ENCODE results near the gene CDKN2A.

The CDKN2A gene

GRCh38 chr9:22005702-22006606, 11.8 kb upstream of the CDKN2A start:
- DNase-seq = no peak

GRCh38 chr9:22005021-22005701, 11.0 kb upstream of the CDKN2A start:
- no peak for DNase-seq

DNA sequence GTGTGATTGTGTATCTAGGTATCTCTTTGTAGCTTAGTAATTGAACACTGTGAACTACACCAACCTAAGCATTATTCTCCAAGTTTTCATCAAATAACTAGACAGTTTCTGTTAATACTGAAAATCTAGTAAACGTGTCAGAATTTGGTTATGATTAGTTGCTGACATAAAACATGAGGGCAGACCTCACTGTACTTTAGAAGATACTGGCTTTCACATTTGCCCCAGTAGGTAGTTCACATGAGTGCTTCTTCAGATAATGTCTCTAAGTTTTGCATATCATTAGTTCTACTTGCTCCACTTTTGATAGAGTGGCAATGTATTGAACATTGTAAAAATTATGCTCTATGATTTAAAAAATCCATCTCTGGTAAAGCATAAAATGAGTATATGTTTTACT, 7.8 kb upstream of the CDKN2A start:
- DNase-seq = no peak

DNA sequence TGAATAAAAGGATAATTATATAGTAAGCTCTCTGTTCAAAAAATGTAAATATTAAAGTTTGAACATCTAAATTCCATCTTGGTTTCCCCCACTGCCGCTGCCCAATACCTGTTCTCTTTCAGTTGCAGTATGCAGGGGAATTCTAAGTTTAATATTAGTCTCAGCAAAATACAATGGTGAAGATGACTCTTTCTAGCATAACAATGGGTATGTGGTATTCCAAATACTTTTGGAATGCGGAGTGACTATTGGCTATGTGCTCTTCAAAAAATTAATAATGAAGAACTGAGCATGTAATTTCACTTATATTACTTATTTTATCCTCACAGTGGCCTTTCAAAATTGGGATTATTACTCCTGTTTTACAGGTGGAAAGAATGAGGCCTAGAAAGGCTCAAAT, 3.8 kb upstream of the CDKN2A start:
- DNase-seq = no peak

DNA sequence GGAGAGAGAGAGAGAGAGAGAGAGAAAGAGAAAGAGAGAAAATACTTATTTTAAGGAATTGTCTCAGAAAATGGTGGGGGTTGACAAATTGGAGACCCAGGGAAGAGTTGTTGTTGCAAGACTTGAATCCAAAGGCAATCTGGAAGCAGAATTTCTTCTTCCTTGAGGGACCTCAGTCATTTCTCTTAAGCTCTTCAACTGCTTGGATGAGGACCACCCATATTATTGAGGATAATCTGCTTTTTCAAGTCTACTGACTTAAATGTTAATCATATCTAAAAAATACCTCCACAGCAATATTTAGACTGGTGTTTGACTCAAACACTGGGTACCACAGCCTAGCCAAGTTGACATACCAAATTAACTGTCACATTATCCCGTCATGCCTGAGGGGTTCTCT, 3.3 kb upstream of the CDKN2A start:
- DNase-seq = no peak

DNA sequence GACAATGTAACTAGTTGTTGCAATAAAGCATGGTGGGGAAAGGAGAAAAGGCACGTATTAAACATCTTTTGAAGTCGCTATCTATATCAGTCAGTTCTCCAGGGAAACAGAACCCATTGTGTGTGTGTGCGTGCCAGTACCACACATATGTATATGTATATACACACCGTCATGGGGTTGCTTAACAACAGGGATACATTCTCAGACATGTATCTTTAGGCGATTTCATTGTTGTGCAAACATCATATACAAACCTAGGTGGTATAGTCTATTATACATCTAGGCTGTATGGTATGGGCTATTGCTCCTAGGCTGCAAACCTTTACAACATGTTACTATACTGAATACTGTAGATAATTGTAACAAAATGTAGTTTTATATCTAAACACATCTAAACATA, 2.7 kb upstream of the CDKN2A start:
- DNase-seq = no peak

GRCh38 chr9:21996438-21996837, 2.2 kb upstream of the CDKN2A start:
- peak; percentile 51 for DNase-seq

DNA sequence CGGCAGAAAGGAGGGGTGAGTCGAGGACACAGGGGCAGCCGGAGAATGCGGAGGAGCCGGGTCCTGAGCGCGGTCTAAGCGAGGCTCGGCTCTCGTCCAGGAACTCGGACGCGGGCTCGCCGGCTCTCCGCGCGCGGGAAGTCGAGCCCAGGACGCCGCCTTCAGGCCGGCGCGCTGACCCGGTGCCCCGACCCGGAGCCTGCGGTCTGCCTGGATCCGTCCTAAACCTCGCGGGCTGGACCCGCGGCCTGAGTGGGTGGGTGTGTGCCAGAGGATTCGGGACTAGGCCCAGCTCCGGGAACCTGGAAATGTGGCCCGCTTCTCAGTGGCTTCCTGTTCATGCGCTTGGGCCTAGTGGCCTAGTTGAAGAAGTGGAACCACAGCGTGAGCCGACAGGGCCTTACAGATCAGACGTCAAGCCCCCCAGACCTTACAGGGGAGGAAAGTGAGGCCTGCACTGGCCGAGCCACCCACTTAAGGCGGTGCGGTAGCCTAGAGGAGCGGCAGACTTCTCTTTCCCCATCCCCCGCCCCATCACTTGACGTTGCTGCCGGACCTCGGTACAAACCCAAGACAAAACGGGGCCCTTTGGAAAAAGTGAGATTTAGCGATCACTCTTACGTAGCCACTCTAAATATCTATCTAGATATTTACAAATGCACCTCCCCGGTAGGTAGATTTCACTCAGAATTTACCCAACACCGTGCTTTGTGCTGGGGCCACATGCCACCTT, 1.6 kb upstream of the CDKN2A start:
- DNase-seq = peak; percentile 30

GRCh38 chr9:21995006-21995665, 944 bp upstream of the CDKN2A start:
- DNase-seq = peak; percentile 65

DNA sequence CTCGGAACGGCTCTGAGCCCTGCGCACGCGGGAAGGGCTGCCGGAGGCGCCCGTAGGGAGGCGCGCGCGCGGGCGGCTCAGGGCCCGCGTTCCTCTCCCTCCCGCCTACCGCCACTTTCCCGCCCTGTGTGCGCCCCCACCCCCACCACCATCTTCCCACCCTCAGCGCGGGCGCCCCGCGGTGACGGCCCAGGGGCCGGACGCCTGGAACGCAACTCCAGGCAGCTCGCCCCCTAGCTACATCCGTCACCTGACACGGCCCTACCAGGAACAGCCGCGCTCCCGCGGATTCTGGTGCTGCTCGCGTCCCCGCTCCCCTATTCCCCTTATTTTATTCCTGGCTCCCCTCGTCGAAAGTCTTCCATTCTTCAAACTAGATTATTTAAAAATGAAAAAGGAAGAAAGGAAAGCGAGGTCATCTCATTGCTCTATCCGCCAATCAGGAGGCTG, 389 bp upstream of the CDKN2A start, which contains the start of gene CDKN2B-AS1:
Gene CDKN2B-AS1 (plus strand): TSS at position 236 of the 450 bp plus-strand sequence.
- DNase-seq = peak; percentile 90

GRCh38 chr9:21993007-21993406, 1.2 kb downstream of the CDKN2A start:
- DNase-seq = peak; percentile 17

DNA sequence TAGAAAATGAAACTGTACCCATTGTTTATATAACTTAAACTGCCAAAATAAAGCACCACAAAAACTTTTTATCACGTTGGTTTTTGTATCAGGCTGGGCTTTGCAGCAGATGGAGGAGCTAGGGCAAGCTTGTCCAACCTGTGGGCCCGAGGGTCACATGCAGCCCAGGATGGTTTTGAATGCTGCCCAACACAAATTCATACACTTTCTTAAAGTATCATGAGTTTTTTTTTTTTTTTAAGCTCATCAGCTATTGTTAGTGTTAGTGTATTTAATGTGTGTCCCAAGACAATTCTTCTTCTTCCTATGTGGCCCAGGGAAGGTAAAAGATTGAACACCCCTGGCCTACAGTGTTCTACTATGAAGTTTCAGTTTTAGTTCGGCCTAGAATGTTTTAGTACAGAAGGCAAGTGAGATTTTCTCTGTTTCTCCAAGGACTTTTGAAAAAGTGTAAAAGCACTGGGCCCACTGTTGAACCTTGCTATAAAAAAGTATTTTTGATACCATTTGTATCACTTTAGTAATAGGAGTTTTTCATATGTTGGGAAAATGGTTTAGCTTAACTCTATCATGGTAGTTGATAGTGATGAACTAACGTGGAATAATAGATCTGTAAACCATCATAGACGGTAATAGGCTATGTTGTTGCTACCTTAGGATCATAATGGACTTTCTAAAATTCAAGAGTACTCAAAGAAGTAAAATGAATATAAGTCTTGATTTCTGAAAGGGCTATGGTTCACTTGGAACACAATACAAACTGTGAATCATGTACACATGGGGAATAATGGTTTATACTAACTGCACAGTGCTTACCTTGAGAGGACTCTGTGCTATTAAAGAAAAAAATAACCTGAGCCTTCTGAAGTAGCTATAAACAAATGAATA, 2.9 kb downstream of the CDKN2A start:
- DNase-seq = no peak

GRCh38 chr9:21989440-21990189, 4.6 kb downstream of the CDKN2A start:
- DNase-seq = no peak

DNA sequence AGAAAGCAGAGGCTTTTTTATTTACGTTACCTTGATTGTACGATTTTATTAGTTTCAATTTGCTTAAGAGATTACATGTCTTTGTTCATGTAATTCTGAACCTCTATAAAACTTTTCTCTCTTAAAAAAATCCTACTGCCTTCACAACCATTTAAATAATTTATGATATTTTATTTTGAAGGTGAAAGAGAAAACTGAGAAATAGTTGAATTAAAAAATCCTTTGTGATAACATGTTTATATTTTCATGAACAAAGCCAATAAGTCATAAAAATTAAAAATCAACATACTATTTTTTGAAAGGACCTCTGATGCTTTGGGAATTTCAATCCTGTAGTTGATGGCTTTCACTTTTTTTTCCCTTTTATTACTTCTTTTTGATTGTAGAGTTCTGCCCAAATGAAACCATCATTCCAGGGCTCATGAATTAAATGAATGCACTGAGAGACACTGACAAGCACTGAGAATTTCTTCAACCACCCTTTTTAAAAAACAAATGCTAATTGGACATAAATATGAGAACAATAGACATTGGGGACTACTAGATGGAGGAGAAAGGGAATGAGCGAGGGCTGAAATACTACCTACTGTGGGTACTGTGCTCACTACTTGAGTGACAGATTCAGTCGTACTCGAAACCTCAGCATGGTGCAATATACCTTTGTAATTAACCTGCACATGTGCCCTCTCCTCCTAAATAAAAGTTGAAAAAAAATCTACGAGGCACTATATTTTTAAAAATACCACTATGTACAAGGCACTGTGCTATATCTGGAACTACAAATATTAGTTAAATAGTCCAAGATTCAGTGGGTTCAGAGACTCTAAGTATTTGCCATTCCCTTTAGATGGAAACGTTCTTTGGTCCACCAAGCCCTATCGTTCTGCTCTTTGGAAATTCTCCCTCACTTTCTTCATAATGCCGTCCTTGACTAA, 5.9 kb downstream of the CDKN2A start:
- no peak for DNase-seq

DNA sequence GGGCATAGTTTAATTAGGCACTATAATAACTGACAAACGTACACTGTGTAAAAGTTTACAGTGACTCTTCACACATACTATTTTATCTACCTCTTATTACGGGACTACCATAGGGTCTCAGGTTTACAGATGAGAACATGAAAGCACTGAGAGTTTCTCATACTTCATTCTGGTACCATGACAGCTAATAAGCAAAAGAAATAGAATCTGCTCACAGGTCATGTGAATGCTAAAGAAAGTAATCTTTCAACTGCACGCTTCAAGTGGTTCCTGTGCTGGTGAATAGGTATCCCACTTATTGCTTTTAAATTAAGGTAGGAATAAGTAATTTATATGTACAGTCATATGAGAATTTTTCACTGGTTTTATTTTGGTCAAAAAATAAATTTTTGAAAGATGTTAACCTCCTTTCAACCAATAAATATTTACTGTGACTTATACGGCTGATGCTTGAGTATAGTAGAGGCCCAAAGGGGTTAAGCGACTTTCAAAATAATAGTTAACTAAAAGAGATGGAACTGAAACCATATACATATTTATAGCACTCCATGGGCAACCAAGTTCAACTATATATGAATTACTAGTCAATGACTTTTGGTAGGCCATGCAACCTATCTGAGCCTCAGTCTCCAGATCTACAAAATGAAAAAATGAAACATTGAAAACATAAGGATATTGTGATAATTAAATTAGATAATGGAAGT, 8.1 kb downstream of the CDKN2A start:
- DNase-seq = no peak

DNA sequence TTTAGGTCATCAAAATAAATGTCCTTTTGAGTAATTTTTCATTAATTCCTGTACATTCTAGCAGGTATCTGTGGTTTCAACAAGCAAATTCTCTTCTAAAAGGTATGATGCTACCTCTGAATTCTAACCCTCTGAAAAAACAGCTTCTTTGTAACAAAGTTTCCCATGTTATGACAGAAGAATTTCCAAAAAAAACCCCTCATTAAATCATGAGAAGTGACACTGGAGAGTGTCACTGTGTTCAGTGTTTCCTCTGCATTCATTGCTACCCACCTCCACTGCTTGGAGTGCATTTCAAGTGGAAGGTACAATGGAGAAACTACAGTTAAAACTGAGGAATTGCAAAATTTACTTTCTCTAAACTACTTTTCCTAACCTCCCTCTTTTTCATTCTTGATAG, 10.1 kb downstream of the CDKN2A start:
- DNase-seq = no peak

DNA sequence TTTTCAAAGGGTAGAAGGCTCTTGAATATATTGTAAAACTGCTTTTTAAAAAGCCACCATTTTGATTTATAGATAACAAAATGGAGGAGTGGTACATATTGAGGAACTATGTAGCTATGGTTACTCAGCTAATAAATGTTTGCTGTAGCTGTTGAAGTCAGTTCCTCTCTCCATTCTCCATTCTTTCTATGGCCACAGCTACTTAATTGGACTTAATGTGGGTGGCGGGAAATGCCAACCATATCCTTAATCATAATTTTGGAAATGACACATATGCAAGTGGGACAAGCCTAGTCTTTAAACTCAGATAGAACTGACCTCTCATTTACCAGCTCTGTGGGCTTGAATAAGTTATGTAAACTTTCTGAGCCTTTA, 10.6 kb downstream of the CDKN2A start:
- DNase-seq = no peak

DNA sequence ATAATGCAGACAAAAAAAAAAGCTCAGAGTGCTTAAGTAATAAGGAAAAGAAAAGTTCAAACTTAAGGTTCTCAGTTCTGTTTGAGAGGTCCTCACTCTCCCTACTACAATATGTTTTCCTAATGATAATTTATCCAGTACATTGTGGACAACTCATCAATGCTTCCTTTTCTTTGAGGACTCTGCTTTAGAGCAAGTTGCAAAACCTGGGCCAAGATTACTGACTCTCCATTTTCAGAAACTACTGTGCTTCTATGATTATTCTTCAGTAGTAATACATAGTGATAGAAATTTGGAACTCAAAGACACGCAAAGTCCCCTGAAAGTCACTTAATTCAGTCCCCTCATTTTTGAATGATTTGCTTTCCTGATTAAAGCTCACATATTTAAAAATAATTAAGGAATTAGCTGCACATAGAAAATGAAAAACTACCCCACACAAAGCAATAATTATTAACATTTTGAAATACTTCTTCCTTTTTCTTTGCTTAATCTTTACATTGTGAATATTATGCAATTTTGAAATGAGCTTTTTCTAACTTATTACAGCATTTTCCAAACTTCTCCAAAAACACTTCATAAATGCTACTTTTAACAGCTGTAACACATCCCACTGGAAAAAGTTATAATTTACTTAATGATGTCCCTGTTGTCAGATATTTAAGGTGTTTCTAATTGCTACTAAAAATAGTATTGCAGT, 11.2 kb downstream of the CDKN2A start:
- no peak for DNase-seq

- DNase-seq = no peak
These were observed 11.8 kb downstream of the CDKN2A start for GRCh38 chr9:21982391-21982790.

Data from NCI-H1105 treated with DMSO at 0.1 percent for 48 hours (cell line).